ENCODE measurements around the gene NAXE.
"Not testable (repeated sequence)": the region's sequence is repeated elsewhere in the genome, so short reads cannot be mapped to it uniquely, and the experiment has no call there.

NAXE gene

DNA sequence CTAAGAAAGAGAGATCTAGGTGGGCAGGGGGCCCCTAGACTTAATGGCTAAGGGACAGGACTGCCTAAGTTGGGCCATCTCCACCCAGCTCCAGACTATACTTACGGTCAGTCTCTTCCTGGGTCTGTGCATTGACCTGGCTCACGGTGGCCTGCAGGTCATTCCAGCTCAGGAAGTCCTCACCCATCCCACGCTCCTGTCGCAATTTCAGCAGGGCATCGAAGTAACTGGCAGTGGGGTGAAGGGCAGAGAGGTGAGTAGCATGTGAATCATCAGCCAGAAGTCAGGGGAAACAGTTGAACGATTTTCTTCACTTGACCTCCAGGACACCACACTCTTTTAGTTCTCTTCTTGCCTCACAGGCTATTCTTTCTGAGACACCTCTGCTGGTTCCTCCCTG is 39.7 kb upstream of the NAXE start:
- Histone ChIP-seq H3K27ac (ENCODE audit: low read depth in 2 of 2, low read length in 2 of 2) (no peak overlapping the region), H3K4me3 (ENCODE audit: low read length in 2 of 2) (no peak overlapping the region), H3K4me1 (ENCODE audit: control insufficient read depth in 2 of 2, insufficient read depth in 2 of 2, low read length in 2 of 2) (no peaks in the 10 kb centered on the region), H3K9ac (ENCODE audit: low read depth in 1 of 2, low read length in 2 of 2) (no peak overlapping the region), H3K36me3 (ENCODE audit: control insufficient read depth in 2 of 2, insufficient read depth in 2 of 2, low read length in 2 of 2) (peaks cover 0 to 3% of the 10 kb centered on the region in 2 donors), H3K9me3 (ENCODE audit: control insufficient read depth in 2 of 2, low read length in 2 of 2) (no peaks in the 10 kb centered on the region), H3K27me3 (ENCODE audit: control insufficient read depth in 2 of 2, insufficient read depth in 2 of 2, low read length in 2 of 2) (no peaks in the 10 kb centered on the region)

- H3K4me3 ChIP-seq (ENCODE audit: low read length in 2 of 2): no peak overlapping the region
- no peak overlapping the region for H3K27ac ChIP-seq (ENCODE audit: low read depth in 2 of 2, low read length in 2 of 2)
- H3K4me1 ChIP-seq (ENCODE audit: control insufficient read depth in 2 of 2, insufficient read depth in 2 of 2, low read length in 2 of 2): no peaks in the 10 kb centered on the region
- H3K9me3 ChIP-seq (ENCODE audit: control insufficient read depth in 2 of 2, low read length in 2 of 2): no peaks in the 10 kb centered on the region
- H3K27me3 ChIP-seq (ENCODE audit: control insufficient read depth in 2 of 2, insufficient read depth in 2 of 2, low read length in 2 of 2): no peaks in the 10 kb centered on the region
- peaks cover 0 to 3% of the 10 kb centered on the region in 2 donors for H3K36me3 ChIP-seq (ENCODE audit: control insufficient read depth in 2 of 2, insufficient read depth in 2 of 2, low read length in 2 of 2)
- no peak overlapping the region for H3K9ac ChIP-seq (ENCODE audit: low read depth in 1 of 2, low read length in 2 of 2)
Measured at GRCh38 chr1:156552518-156552917, 39.1 kb upstream of the NAXE start.

DNA sequence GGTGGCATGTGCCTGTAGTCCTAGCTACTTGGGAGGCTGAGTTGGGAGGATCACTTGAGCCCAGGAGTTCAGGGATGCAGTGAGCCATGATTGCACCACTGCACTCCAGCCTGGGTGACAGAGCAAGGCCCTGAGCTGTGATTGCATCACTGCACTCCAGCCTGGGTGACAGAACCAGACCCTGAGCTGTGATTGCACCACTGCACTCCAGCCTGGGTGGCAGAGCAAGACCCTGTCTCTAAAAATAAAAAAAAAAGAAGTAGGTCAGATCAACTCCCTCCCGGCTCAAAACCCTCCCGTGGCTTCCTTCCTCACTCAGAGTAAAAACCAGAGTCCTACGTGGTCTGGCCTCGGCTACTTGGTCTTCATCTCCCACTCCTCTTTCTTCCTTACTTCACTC is 38.6 kb upstream of the NAXE start:
- not testable (repeated sequence) for H3K9me3 ChIP-seq (ENCODE audit: control insufficient read depth in 2 of 2, low read length in 2 of 2); H3K4me3 ChIP-seq (ENCODE audit: low read length in 2 of 2); H3K27ac ChIP-seq (ENCODE audit: low read depth in 2 of 2, low read length in 2 of 2); H3K4me1 ChIP-seq (ENCODE audit: control insufficient read depth in 2 of 2, insufficient read depth in 2 of 2, low read length in 2 of 2); H3K27me3 ChIP-seq (ENCODE audit: control insufficient read depth in 2 of 2, insufficient read depth in 2 of 2, low read length in 2 of 2); H3K36me3 ChIP-seq (ENCODE audit: control insufficient read depth in 2 of 2, insufficient read depth in 2 of 2, low read length in 2 of 2); H3K9ac ChIP-seq (ENCODE audit: low read depth in 1 of 2, low read length in 2 of 2)

DNA sequence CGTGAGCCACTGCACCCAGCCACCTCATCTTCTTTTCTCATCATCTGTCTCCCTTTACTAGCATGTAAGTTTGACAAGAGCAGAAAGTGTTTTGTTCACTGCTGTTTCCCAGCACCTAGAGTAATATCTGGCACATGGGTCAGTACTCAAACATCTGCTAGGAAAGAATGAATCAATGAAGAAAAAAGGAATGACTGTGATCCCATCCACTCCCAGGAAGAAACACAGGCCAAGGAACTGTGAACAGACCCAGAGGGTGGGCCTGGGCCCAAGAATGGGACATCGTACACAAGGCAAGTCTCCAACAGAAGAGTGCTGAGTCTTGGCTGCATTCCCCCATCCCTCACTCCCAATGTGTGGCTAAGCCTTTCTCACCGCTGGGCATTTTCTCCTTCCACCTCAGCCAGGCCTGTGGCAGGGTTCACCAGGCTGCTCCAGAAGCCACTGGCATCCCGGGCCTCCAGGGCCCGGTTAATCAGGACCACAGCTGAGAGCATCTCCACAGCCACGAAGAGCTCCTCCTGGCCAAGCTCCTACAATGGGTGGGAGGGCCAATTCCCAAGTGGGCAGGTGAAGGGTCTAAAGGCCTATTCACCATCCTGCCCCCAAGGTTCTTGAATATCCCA is 37.6 kb upstream of the NAXE start:
- H3K4me3 ChIP-seq (ENCODE audit: low read length in 2 of 2): no peak overlapping the region
- H3K36me3 ChIP-seq (ENCODE audit: control insufficient read depth in 2 of 2, insufficient read depth in 2 of 2, low read length in 2 of 2): peaks cover 0 to 3% of the 10 kb centered on the region in 2 donors
- no peaks in the 10 kb centered on the region for H3K4me1 ChIP-seq (ENCODE audit: control insufficient read depth in 2 of 2, insufficient read depth in 2 of 2, low read length in 2 of 2)
- H3K9me3 ChIP-seq (ENCODE audit: control insufficient read depth in 2 of 2, low read length in 2 of 2): no peaks in the 10 kb centered on the region
- no peaks in the 10 kb centered on the region for H3K27me3 ChIP-seq (ENCODE audit: control insufficient read depth in 2 of 2, insufficient read depth in 2 of 2, low read length in 2 of 2)
- H3K9ac ChIP-seq (ENCODE audit: low read depth in 1 of 2, low read length in 2 of 2): no peak overlapping the region
- no peak overlapping the region for H3K27ac ChIP-seq (ENCODE audit: low read depth in 2 of 2, low read length in 2 of 2)

- H3K27ac ChIP-seq (ENCODE audit: low read depth in 2 of 2, low read length in 2 of 2): no peak overlapping the region
- no peaks in the 10 kb centered on the region for H3K9me3 ChIP-seq (ENCODE audit: control insufficient read depth in 2 of 2, low read length in 2 of 2)
- no peaks in the 10 kb centered on the region for H3K4me1 ChIP-seq (ENCODE audit: control insufficient read depth in 2 of 2, insufficient read depth in 2 of 2, low read length in 2 of 2)
- H3K36me3 ChIP-seq (ENCODE audit: control insufficient read depth in 2 of 2, insufficient read depth in 2 of 2, low read length in 2 of 2): peaks cover 0 to 3% of the 10 kb centered on the region in 2 donors
- H3K27me3 ChIP-seq (ENCODE audit: control insufficient read depth in 2 of 2, insufficient read depth in 2 of 2, low read length in 2 of 2): no peaks in the 10 kb centered on the region
- no peak overlapping the region for H3K9ac ChIP-seq (ENCODE audit: low read depth in 1 of 2, low read length in 2 of 2)
- H3K4me3 ChIP-seq (ENCODE audit: low read length in 2 of 2): no peak overlapping the region
Measured at GRCh38 chr1:156554971-156555370, 36.6 kb upstream of the NAXE start.

DNA sequence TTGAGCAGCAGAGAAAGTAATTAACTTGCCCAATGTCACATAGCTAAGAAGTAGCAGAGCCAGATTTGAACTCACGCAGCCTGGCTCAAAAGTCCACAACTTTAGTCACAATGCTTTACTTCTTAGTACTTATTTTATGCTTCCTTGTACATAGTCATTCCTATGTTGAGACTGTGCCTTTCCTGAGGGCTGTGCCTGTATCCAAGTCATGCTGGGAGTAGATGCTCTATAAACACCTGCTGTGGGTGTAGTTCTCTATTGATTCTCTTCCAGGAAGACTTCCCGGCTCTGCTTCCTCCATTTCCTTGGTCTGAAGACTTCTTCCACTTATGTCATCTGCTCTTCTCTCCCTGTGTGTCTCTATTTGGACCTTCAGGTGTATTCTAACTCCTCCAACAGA is 35.9 kb upstream of the NAXE start:
- Histone ChIP-seq H3K27ac (ENCODE audit: low read depth in 2 of 2, low read length in 2 of 2) (no peak overlapping the region), H3K9me3 (ENCODE audit: control insufficient read depth in 2 of 2, low read length in 2 of 2) (no peaks in the 10 kb centered on the region), H3K9ac (ENCODE audit: low read depth in 1 of 2, low read length in 2 of 2) (no peak overlapping the region), H3K4me1 (ENCODE audit: control insufficient read depth in 2 of 2, insufficient read depth in 2 of 2, low read length in 2 of 2) (no peaks in the 10 kb centered on the region), H3K36me3 (ENCODE audit: control insufficient read depth in 2 of 2, insufficient read depth in 2 of 2, low read length in 2 of 2) (peaks cover 0 to 3% of the 10 kb centered on the region in 2 donors), H3K4me3 (ENCODE audit: low read length in 2 of 2) (no peak overlapping the region), H3K27me3 (ENCODE audit: control insufficient read depth in 2 of 2, insufficient read depth in 2 of 2, low read length in 2 of 2) (no peaks in the 10 kb centered on the region)

DNA sequence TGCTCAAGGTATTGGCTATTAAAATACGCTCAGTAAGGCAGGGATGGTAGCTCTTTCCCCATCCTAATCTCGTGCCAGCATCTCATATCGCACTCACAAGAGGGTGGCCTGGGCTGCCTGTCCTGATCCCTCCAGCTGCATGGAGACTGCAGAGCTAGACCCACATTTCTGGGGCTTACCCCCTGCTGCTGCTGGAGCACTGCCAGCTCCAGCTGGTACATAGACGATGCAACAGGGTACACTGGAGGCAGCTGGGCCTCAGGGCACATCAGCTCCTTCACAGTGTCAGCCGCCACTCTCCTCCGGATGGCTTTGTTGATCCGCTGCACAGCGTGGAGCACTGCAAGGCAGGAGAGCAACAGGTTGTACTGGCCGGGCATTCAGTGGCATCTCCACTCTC is 35.2 kb upstream of the NAXE start:
- no peak overlapping the region for H3K4me3 ChIP-seq (ENCODE audit: low read length in 2 of 2)
- H3K27ac ChIP-seq (ENCODE audit: low read depth in 2 of 2, low read length in 2 of 2): no peak overlapping the region
- H3K27me3 ChIP-seq (ENCODE audit: control insufficient read depth in 2 of 2, insufficient read depth in 2 of 2, low read length in 2 of 2): no peaks in the 10 kb centered on the region
- H3K9me3 ChIP-seq (ENCODE audit: control insufficient read depth in 2 of 2, low read length in 2 of 2): no peaks in the 10 kb centered on the region
- H3K9ac ChIP-seq (ENCODE audit: low read depth in 1 of 2, low read length in 2 of 2): no peak overlapping the region
- peaks cover 0 to 3% of the 10 kb centered on the region in 2 donors for H3K36me3 ChIP-seq (ENCODE audit: control insufficient read depth in 2 of 2, insufficient read depth in 2 of 2, low read length in 2 of 2)
- no peaks in the 10 kb centered on the region for H3K4me1 ChIP-seq (ENCODE audit: control insufficient read depth in 2 of 2, insufficient read depth in 2 of 2, low read length in 2 of 2)

DNA sequence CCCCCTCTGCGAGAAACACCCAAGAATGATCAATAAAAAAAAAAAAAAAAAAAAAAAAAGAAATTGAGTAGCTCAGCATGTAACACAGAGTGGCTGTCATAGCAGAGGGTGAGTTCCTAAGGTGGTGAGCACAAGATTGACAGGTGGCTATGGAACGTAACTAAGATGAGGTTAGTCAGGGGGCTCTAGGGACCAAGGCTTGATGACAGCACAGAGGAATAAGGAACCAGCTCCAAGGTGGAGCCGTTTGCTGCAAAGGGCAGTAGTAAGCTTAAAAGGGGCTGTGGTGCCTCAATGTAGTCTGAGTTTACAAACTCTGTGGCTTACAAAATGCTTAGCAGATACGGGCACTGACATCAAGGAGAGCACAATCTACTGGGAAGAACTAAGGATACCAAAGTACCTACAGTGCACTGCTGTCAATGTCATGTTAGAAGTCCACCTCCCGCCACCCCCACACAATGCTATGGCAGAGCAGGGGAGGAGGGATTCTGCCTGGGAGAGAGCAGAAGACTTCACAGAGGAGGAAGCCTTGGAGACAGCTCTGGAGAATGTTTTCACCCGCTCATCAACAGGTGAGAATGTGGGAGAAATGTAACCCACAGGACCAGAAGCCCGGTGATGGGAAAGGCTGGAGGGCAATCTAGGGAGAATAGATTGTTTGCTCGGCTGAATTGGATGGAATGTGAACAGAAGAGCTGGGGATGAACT is 32.3 kb upstream of the NAXE start:
- Histone ChIP-seq H3K9ac (ENCODE audit: low read depth in 1 of 2, low read length in 2 of 2) (no peak overlapping the region), H3K27me3 (ENCODE audit: control insufficient read depth in 2 of 2, insufficient read depth in 2 of 2, low read length in 2 of 2) (no peaks in the 10 kb centered on the region)

GRCh38 chr1:156559797-156560385 is 31.7 kb upstream of the NAXE start:
- Histone ChIP-seq H3K9me3 (ENCODE audit: control insufficient read depth in 2 of 2, low read length in 2 of 2) (no peaks in the 10 kb centered on the region), H3K27me3 (ENCODE audit: control insufficient read depth in 2 of 2, insufficient read depth in 2 of 2, low read length in 2 of 2) (no peaks in the 10 kb centered on the region), H3K4me1 (ENCODE audit: control insufficient read depth in 2 of 2, insufficient read depth in 2 of 2, low read length in 2 of 2) (no peaks in the 10 kb centered on the region), H3K4me3 (ENCODE audit: low read length in 2 of 2) (no peak overlapping the region), H3K9ac (ENCODE audit: low read depth in 1 of 2, low read length in 2 of 2) (no peak overlapping the region), H3K36me3 (ENCODE audit: control insufficient read depth in 2 of 2, insufficient read depth in 2 of 2, low read length in 2 of 2) (peaks cover 0 to 3% of the 10 kb centered on the region in 2 donors), H3K27ac (ENCODE audit: low read depth in 2 of 2, low read length in 2 of 2) (no peak overlapping the region)

More for the DNA sequence above, 32.3 kb upstream of the NAXE start:
- Histone ChIP-seq H3K4me3 (ENCODE audit: low read length in 2 of 2) (no peak overlapping the region), H3K9me3 (ENCODE audit: control insufficient read depth in 2 of 2, low read length in 2 of 2) (no peaks in the 10 kb centered on the region), H3K36me3 (ENCODE audit: control insufficient read depth in 2 of 2, insufficient read depth in 2 of 2, low read length in 2 of 2) (peaks cover 0 to 3% of the 10 kb centered on the region in 2 donors), H3K27ac (ENCODE audit: low read depth in 2 of 2, low read length in 2 of 2) (no peak overlapping the region), H3K4me1 (ENCODE audit: control insufficient read depth in 2 of 2, insufficient read depth in 2 of 2, low read length in 2 of 2) (no peaks in the 10 kb centered on the region)

- no peaks in the 10 kb centered on the region for H3K4me1 ChIP-seq (ENCODE audit: control insufficient read depth in 2 of 2, insufficient read depth in 2 of 2, low read length in 2 of 2)
- H3K27ac ChIP-seq (ENCODE audit: low read depth in 2 of 2, low read length in 2 of 2): no peak overlapping the region
- H3K9ac ChIP-seq (ENCODE audit: low read depth in 1 of 2, low read length in 2 of 2): no peak overlapping the region
- peaks cover 0 to 3% of the 10 kb centered on the region in 2 donors for H3K36me3 ChIP-seq (ENCODE audit: control insufficient read depth in 2 of 2, insufficient read depth in 2 of 2, low read length in 2 of 2)
- no peak overlapping the region for H3K4me3 ChIP-seq (ENCODE audit: low read length in 2 of 2)
- no peaks in the 10 kb centered on the region for H3K9me3 ChIP-seq (ENCODE audit: control insufficient read depth in 2 of 2, low read length in 2 of 2)
- H3K27me3 ChIP-seq (ENCODE audit: control insufficient read depth in 2 of 2, insufficient read depth in 2 of 2, low read length in 2 of 2): no peaks in the 10 kb centered on the region
Measured at GRCh38 chr1:156560585-156561163, 30.9 kb upstream of the NAXE start.

All from mucosa of rectum (tissue), 2 donors.